Measurements from ENCODE around the gene ZNF8.

ZNF8 gene

GRCh38 chr19:58296104-58296503, 17.3 kb downstream of the ZNF8 start:
- no peak for DNase-seq (ENCODE audit: low read depth, low spot score)

DNA sequence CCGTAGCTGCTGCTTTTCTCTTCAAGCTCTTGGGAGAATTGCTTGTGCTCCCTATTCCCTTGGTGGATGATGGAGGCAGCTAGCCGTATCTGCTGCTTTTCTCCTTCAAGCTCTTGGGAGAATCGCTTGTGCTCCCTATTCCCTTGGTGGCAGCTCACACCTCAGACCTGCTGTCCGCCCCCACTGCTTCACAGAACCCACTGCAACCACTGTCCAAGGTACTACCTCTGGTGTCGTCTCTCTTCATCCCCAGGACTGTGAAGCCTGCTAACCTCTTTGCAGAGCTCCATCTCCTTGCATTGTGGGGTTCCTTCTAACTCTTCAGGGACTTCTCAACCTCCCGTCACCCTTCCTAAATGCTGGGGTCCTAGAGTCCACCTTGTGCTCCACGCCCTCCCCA, 21.9 kb downstream of the ZNF8 start:
- DNase-seq (ENCODE audit: low read depth, low spot score) = no peak

DNA sequence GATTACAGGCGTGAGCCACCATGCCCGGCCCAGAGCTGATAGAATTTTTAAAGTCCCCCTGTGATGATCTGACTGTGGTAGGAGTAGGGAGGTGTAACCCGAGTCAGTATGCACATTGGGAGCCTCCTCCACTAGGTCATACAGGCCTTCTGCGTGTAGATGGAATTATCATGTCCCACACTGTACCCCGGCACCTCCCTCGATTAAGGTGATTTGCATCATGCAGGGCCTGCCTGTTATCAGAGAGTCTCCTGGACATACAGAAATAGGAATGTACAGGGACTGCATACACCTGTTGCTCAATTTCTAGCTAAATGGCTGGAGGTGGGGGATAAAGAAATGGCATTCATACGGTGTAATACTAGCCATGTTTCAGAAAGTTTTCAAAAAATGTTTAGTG, 25.5 kb downstream of the ZNF8 start:
- DNase-seq (ENCODE audit: low read depth, low spot score) = no peak

DNA sequence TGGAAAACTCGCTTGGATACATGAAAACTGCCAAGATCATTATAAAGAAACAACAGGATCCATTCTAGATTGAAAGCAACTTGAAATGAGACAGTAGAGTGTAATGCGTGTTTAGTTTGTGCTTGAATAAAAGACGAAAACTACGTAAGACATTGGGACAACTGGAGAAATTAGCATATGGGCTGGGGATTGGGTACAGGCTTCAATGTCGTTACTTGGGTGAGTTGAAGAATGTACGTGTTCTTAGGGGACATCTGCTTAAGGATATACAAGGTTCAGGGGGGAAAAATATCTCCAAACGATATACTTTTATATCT, 26.0 kb downstream of the ZNF8 start:
- no peak for DNase-seq (ENCODE audit: low read depth, low spot score)

DNA sequence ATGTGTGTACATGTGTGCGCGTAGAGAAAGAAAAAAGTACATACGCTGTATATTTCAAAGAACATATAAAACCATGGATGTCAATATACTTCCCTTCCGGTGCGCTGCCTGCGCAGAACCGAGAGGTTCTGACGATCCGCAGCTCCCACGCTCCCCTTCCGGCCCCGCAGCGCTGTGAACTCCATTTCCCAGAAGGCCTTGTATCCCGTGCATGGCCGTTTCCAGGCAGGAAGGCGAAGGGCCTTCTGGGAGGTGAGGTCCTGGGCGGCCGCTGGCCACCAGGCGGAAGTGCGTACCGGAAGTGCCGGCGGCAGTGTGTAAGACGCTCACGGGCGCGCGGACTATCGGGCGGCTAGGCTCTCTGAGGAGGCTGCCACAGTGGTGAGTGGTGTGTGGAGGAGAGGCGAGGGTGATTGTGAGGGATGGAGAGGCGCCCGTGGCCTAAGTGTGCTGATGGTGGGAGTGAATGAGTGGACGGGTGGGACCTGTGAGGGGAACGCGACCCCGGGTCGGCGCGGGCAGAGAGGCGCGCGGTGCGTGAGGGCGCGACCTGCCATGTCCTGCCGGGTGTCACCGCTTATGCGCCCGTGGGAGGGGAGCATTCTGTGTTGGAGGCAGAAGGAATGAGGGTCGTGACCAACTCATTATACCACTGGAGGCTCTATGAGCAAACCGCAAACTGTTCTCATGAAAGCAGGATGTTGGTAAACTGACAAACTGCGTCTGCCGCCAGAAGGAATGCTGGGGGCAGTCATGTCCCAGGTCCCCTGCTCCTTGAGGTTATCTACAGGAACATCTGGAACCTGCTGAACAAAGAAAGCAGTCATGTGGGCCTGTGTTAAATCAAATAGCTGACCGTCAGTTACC, 26.5 kb downstream of the ZNF8 start, which contains the start of gene ERVK3-1:
Gene ERVK3-1 (plus strand): TSS at position 313 of the 867 bp plus-strand sequence. CDS start 6,792 bp downstream, outside the sequence.
- peak; percentile 97 for DNase-seq (ENCODE audit: low read depth, low spot score)

DNA sequence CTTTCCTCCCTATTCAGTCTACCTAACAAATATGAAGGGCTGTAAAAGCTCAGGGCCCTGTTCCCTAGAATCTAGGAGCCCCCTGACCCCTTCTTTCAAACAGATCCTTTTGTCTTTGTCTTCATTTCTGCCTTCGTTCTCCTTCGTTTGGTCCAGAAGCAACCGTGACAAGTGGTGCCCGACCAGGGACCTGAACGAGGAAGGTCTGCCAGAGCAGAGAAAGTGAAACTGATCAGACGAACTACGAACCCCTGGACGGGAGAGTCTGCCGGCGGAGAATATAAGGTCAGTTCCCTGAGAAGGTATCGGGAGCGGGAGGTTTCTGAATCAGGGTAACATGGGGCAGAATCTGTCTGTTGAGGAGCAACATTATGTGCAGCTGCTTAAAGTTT, 27.2 kb downstream of the ZNF8 start:
- no peak for DNase-seq (ENCODE audit: low read depth, low spot score)

GRCh38 chr19:58307736-58308135, 29.0 kb downstream of the ZNF8 start:
- DNase-seq (ENCODE audit: low read depth, low spot score) = no peak

GRCh38 chr19:58310685-58311084, 31.9 kb downstream of the ZNF8 start:
- DNase-seq (ENCODE audit: low read depth, low spot score) = peak; percentile 70

DNA sequence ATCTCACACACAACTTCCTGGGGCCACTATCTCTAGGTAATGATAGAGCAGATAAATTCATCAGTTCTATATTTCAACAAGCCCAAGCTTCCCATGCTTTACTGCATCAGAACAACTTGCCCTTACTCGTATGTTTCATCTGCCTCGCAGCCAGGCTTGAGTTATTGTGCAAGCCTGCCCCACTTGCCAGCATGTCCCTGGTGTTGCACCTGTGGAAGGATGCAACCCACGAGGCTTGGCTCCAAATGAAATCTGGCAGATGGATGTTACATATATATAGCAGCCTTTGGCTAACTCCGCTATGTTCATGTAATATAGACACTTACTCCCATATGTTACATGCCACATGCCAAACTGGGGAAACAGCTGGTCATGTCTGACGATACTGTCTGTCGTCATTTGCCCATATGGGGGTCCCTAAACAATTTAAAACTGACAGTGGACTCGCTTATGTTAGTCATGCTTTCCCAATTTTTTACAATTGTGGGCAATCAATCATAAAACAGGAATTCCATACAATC, 32.6 kb downstream of the ZNF8 start:
- DNase-seq (ENCODE audit: low read depth, low spot score) = no peak

GRCh38 chr19:58315580-58315979, 36.8 kb downstream of the ZNF8 start:
- DNase-seq (ENCODE audit: low read depth, low spot score) = no peak

DNA sequence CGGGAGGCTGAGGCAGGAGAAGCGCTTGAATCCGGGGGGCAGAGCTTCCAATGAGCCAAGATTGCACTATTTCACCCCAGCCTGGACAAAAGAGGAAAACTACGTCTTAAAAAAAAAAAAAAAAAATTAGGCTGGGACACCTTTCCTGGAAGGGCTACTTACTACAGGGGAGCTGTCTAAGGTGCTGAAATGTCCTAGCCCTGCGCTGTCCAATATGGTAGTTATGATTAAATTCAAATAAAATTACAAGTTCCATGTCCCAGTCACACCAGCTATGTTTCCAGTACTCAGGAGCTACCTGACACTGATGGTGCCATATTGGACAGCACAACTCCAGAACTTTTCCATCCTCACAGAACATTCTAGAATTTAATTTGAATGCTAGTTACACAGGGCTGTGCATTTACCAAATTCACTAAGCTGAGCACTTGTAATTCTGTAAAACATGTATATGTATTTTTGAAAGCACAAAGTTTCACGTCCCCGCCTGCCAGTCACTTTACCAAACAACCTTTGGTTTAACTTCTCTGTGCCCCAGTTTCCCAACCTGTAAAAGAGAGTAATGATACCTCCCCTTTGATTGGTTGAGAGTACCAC, 38.8 kb downstream of the ZNF8 start:
- no peak for DNase-seq (ENCODE audit: low read depth, low spot score)

DNA sequence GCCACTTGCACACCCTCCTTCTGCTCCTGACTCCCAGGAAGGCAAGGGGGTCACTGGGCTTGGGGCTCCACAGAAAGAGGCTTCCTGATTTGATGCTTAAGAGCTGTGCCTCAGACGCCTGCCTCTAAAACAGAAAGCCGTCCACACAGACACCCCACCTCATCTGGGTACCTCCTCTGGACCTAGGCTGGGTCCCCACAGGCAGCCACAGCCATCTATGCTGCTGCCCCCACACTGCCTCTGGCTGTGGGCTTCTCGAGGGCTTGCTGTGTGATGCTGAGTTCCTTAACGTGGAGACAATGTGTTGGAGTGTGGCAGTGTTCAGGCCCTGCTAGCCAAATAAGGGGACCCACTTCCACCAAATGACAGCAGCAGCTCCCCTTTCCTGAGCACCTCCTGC, 39.5 kb downstream of the ZNF8 start:
- no peak for DNase-seq (ENCODE audit: low read depth, low spot score)

- DNase-seq (ENCODE audit: low read depth, low spot score) = no peak
Measured at GRCh38 chr19:58319241-58319640, 40.5 kb downstream of the ZNF8 start.

- DNase-seq (ENCODE audit: low read depth, low spot score) = no peak
Measured at GRCh38 chr19:58325311-58326022, 46.7 kb downstream of the ZNF8 start.

GRCh38 chr19:58326501-58326913, 47.8 kb downstream of the ZNF8 start:
- DNase-seq (ENCODE audit: low read depth, low spot score) = no peak

- peak; percentile 96 for DNase-seq (ENCODE audit: low read depth, low spot score)
Measured at GRCh38 chr19:58326914-58327726, 48.4 kb downstream of the ZNF8 start, which contains the start of gene ZSCAN22. Gene ZSCAN22, plus strand, starts transcription at chr19:58326994. Its CDS starts 7,809 bp downstream, at chr19:58334803.

- peak; percentile 86 for DNase-seq (ENCODE audit: low read depth, low spot score)
Measured at GRCh38 chr19:58328999-58329398, 50.2 kb downstream of the ZNF8 start.

DNA sequence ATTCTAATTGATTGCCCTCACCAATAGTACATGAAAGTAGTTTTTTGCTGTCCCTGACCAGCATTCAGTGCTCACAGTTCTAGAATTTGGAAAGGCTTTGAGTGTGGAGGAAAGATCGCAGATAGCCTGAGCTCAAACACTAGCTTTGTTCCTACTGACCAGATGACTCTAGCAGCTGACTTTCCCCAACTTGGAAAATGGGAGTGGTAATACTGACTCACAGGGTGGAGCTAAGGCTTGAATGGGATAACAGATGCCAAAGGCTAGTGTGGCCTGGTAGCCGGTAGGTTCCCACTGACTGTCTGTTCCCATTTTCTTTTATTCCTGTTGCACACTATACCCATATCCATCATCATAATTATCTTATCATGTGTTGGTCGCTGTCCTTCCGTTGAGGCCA, 51.7 kb downstream of the ZNF8 start:
- no peak for DNase-seq (ENCODE audit: low read depth, low spot score)

GRCh38 chr19:58332697-58333096, 53.9 kb downstream of the ZNF8 start:
- no peak for DNase-seq (ENCODE audit: low read depth, low spot score)

DNA sequence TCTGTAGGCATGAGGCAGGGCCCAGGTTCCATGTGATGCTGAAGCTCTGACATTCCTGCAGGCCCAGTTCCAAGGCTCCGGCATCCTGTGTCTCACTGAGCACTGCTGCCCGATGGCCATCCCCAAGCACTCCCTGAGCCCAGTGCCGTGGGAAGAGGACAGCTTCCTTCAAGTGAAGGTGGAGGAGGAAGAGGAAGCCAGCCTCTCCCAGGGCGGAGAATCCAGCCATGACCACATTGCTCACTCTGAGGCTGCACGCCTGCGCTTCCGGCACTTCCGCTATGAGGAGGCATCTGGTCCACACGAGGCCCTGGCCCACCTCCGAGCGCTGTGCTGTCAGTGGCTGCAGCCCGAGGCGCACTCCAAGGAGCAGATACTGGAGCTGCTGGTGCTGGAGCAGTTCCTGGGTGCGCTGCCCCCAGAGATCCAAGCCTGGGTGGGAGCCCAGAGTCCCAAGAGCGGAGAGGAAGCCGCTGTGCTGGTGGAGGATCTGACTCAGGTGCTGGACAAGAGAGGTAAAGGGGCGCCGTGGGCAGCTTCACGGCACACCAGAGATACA, 56.0 kb downstream of the ZNF8 start:
- DNase-seq (ENCODE audit: low read depth, low spot score) = no peak

GRCh38 chr19:58335630-58336029, 56.9 kb downstream of the ZNF8 start:
- no peak for DNase-seq (ENCODE audit: low read depth, low spot score)

Data from ELF-1 (cell line).